Erythroblast (primary cell): ENCODE measurements around the gene FBXL5.

Experiments used
- GATA1 ChIP-seq: IDR thresholded peaks from 2 replicates; pipeline ENCODE4 v1.6.1; 2011; ENCODE audit warnings: low read depth, mild to moderate bottlenecking, control low read depth, low read length, moderate library complexity
- POLR2A ChIP-seq: IDR thresholded peaks from 2 replicates; pipeline ENCODE4 v1.6.1; 2011; ENCODE audit warnings: mild to moderate bottlenecking, low read length

DNA sequence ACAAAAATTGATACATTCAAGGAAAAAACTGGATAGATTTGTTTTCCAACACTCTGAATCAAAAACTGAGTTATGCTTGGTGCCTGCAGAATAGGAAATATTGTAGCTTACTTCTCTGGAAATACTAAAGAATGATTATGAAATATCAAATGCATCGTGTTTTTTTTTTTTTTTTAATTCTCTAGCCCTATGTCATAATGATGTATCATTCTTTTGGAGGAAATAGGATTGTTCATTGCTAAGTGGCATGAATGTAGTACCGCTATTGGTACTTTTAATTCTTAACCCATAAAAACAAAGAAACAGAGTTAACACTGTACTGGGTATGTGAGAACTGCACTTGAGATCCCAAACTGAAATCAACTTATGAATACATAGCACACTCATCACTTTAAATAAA lies 18.9 kb upstream of the FBXL5 start:
- TF ChIP-seq POLR2A (no peak), GATA1 (no peak)
